ENCODE measurements around the gene INSL3. TPM values are rescaled to one million over a fixed set of nuclear protein-coding genes. Genes with fewer than 3 reads are reported as not detected.

Gene INSL3
- total RNA-seq, 1 donor from 2014 or later, result 0.36 TPM

Other genes with a start within 250 kb of the INSL3 start
- gene UNC13A, start 133.2 kb downstream of the INSL3 start, total RNA-seq (ENCODE audit: unreplicated experiment), result 1.2 TPM
- 173 TPM for gene MAP1S, start 102.0 kb downstream of the INSL3 start, total RNA-seq (ENCODE audit: unreplicated experiment)
- 2.7 TPM for gene FCHO1, start 70.0 kb downstream of the INSL3 start, total RNA-seq (ENCODE audit: unreplicated experiment)
- 0.77 TPM for gene B3GNT3, start 26.4 kb downstream of the INSL3 start, total RNA-seq (ENCODE audit: unreplicated experiment)
- gene JAK3, start 26.5 kb upstream of the INSL3 start, total RNA-seq (ENCODE audit: unreplicated experiment), result 30.9 TPM
- 2,048 TPM for gene RPL18A, start 38.4 kb upstream of the INSL3 start, total RNA-seq (ENCODE audit: unreplicated experiment)
- gene SLC5A5, start 50.4 kb upstream of the INSL3 start, total RNA-seq (ENCODE audit: unreplicated experiment), result not detected
- 68.2 TPM for gene CCDC124, start 111.5 kb upstream of the INSL3 start, total RNA-seq (ENCODE audit: unreplicated experiment)
- 19.3 TPM for gene KCNN1, start 145.6 kb upstream of the INSL3 start, total RNA-seq (ENCODE audit: unreplicated experiment)
- gene ARRDC2, start 186.7 kb upstream of the INSL3 start, total RNA-seq (ENCODE audit: unreplicated experiment), result 2.8 TPM

Measured in endothelial cell (in vitro differentiated cells).